ENCODE results near the gene NIPAL1. TPM values are rescaled to one million over a fixed set of nuclear protein-coding genes. Genes with fewer than 3 reads are reported as not detected.

NIPAL1 gene
- total and polyA plus RNA-seq, 3 experiments from 2014 or later, result 0.55 to 1.1 (median 0.61) TPM

DNA sequence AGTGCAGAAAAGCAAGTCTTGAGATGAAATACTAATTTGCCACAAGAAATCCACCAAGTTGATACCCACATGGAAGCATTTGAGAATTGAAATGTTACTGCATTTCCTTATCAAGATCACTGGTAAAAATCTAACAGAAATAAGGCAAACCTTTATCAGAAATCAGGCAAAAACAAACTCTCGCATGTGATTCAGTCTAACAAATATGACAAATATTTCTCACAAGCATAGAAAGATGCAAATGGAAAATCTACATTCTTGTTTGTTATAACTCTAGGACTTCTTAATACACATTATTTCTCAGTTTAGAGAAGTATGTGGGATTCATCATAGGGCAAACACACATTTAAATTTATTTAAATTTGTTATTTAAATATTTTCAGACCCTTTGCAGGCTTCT lies 64.6 kb downstream of the NIPAL1 start:
- peaks cover 0 to 3% of the 10 kb centered on the region in 2 donors for H3K27me3 Mint-ChIP-seq
- DNase-seq, result no peak

DNA sequence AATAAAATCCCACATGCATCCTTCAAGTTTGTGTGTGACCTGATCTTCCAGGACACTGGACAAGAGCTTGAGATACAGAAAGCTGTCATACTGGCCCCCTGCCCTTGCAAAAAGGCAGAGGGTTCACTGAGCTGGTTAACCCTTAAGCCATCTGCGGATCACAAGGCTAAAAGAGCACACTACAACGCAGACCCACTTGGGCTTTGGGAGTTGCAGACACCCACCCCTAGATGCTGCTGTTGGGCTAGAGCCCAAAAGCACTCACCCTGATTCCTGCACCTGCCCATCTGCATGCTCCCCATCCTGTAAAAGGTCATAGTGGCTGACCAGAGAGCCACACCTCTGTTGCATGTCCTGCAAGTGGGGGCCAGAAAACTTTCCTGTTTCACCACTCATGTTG lies 66.4 kb downstream of the NIPAL1 start:
- ChIA-PET CTCF (interaction anchor here (1.7 kb wide), 1 partner anchor 26 kb away, joined by 7 read pairs; no protein-coding TSS in a partner anchor), POLR2A (no interaction called here)
- H3K36me3 ChIP-seq (ENCODE audit: insufficient read depth, low read length), result peaks cover 8% of the 10 kb centered on the region
- Mint-ChIP-seq H3K9me3 (no peaks in the 10 kb centered on the region), H3K27me3 (peaks cover 0 to 1% of the 10 kb centered on the region in 2 donors), H3K36me3 (peaks cover 4 to 68% (median 35%) of the 10 kb centered on the region in 3 donors), H3K27ac (no peak overlapping the region), H3K4me1 (peaks cover 21 to 35% (median 23%) of the 10 kb centered on the region in 3 donors), H3K4me3 (no peak overlapping the region)
- H3K27me3 ChIP-seq (ENCODE audit: insufficient read depth, low read length, poor library complexity, severe bottlenecking), result no peaks in the 10 kb centered on the region
- no peak overlapping the region for H3K4me3 ChIP-seq (ENCODE audit: low read length)
- no peak for DNase-seq
- no peak overlapping the region for H3K27ac ChIP-seq (ENCODE audit: low read depth, low read length)
- H3K9me3 ChIP-seq (ENCODE audit: low read length), result no peaks in the 10 kb centered on the region
- H3K4me1 ChIP-seq (ENCODE audit: insufficient read depth, low read length), result no peaks in the 10 kb centered on the region

More for the DNA sequence above, 64.6 kb downstream of the NIPAL1 start:
- no peak overlapping the region for H3K27ac ChIP-seq (ENCODE audit: low read depth, low read length)
- H3K4me3 ChIP-seq (ENCODE audit: low read length), result no peak overlapping the region
- peaks cover 21 to 35% (median 21%) of the 10 kb centered on the region in 3 donors for H3K4me1 Mint-ChIP-seq
- POLR2A ChIA-PET, result no interaction called here
- no peaks in the 10 kb centered on the region for H3K9me3 ChIP-seq (ENCODE audit: low read length)
- peaks cover 4 to 71% (median 36%) of the 10 kb centered on the region in 3 donors for H3K36me3 Mint-ChIP-seq
- CTCF ChIA-PET, result no interaction called here
- peaks cover 5% of the 10 kb centered on the region for H3K36me3 ChIP-seq (ENCODE audit: insufficient read depth, low read length)
- H3K4me1 ChIP-seq (ENCODE audit: insufficient read depth, low read length), result no peaks in the 10 kb centered on the region
- H3K9me3 Mint-ChIP-seq, result no peaks in the 10 kb centered on the region
- no peak overlapping the region for H3K27ac Mint-ChIP-seq
- H3K4me3 Mint-ChIP-seq, result no peak overlapping the region
- H3K27me3 ChIP-seq (ENCODE audit: insufficient read depth, low read length, poor library complexity, severe bottlenecking), result no peaks in the 10 kb centered on the region

DNA sequence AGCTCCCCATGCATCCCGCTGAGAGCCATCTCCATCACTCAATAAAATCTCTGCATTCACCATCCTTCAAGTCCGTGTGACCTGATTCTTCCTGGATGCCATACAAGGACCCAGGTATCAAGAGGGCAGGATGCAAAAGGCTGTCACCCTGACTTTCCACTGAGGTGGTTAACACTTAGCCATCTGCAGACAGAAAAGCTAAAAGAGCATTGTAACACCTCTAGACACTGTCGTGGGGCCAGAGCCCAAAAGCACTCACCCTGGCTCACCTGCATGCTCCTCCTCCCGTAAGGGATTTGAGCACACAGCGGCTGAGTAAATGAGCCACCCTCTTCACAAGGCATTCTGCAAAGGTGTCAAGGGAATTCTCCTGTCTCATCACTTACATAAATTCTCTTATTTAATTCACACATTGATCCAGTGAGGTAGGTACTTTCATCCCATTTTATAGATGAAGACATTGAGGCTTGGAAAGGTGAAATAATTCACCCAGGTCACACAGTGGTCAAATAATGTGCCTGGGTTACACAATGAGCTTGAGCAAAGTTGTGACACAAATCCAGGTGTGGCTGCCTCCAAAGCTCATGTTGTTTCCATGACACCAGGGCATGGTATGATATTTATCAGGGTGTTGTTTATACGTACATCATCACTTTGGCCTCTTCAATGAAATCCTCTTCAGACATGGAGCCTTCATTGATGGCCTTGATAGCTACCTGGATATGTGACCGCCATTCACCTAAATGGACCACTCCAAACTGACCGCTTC lies 69.4 kb downstream of the NIPAL1 start:
- Histone ChIP-seq H3K4me3 (ENCODE audit: low read length) (no peak overlapping the region), H3K9me3 (ENCODE audit: low read length) (no peaks in the 10 kb centered on the region), H3K27ac (ENCODE audit: low read depth, low read length) (no peak overlapping the region), H3K36me3 (ENCODE audit: insufficient read depth, low read length) (peaks cover 13% of the 10 kb centered on the region), H3K27me3 (ENCODE audit: insufficient read depth, low read length, poor library complexity, severe bottlenecking) (no peaks in the 10 kb centered on the region), H3K4me1 (ENCODE audit: insufficient read depth, low read length) (no peaks in the 10 kb centered on the region)
- DNase-seq, result no peak
- H3K4me3 Mint-ChIP-seq, result no peak overlapping the region
- H3K36me3 Mint-ChIP-seq, result peaks cover 4 to 67% (median 26%) of the 10 kb centered on the region in 3 donors
- CTCF ChIA-PET, result interaction anchor here (1.1 to 5.3 kb wide), 5 partner anchors 10 to 70 kb away, joined by 3 to 40 read pairs (median 4); partner anchors contain the start of genes CNGA1 and NIPAL1
- H3K4me1 Mint-ChIP-seq, result peaks cover 6 to 9% (median 7%) of the 10 kb centered on the region in 3 donors
- POLR2A ChIA-PET, result no interaction called here
- H3K27me3 Mint-ChIP-seq, result peaks cover 0 to 1% of the 10 kb centered on the region in 2 donors
- peak overlapping the region in 2 of 8 donors; percentile 21 to 33 for H3K27ac Mint-ChIP-seq
- no peaks in the 10 kb centered on the region for H3K9me3 Mint-ChIP-seq

Other genes starting within 250 kb of the NIPAL1 start
- under 1 TPM; 0.04 to 0.11 TPM for gene CORIN, start 178.7 kb upstream of the NIPAL1 start, total RNA-seq
- 0.06 TPM for gene CORIN, start 178.7 kb upstream of the NIPAL1 start, polyA plus RNA-seq
- 10 to 100 TPM in 1 of 2 experiments, 1 to 10 TPM in 1; 9.7 to 11.5 TPM for gene NFXL1, start 102.2 kb upstream of the NIPAL1 start, total RNA-seq
- 10.0 TPM for gene NFXL1, start 102.2 kb upstream of the NIPAL1 start, polyA plus RNA-seq
- gene CNGA1, start 91 bp upstream of the NIPAL1 start, total RNA-seq, result not detected
- not detected for gene CNGA1, start 91 bp upstream of the NIPAL1 start, polyA plus RNA-seq
- 1 to 10 TPM; 6.0 to 6.4 TPM for gene TXK, start 117.5 kb downstream of the NIPAL1 start, total RNA-seq
- gene TXK, start 117.5 kb downstream of the NIPAL1 start, polyA plus RNA-seq, result 70.0 TPM